HepG2 (cell line): ENCODE measurements around the gene EXOC6B. TPM values are rescaled to one million over a fixed set of nuclear protein-coding genes. Genes with fewer than 3 reads are reported as not detected.

ENCODE experiments used
- ATAC-seq: fragments of 200-7000 bp; cut with Tn5 transposase; 3 replicates; pipeline ENCODE4 v1.9.1; 2020; ENCODE audit warnings: mild to moderate bottlenecking, moderate library complexity
- BruUV-seq: library from RNA; stranded (reverse); fragments of 400-500 nt; replicated peaks from 2 replicates; lab custom pipeline; 2021; lab: Mats Ljungman, UMichigan
- CTCF ChIA-PET: fragments of 300-600 bp; formaldehyde crosslinking; extraction: SDS; loops from one replicate; lab custom pipeline; 2021; ENCODE audit warnings: low total read pairs, inconsistent platforms, low intra/inter-chr PET ratio; lab: Yijun Ruan, JAX
- POLR2A ChIA-PET: fragments of 350-600 bp; sonication (Branson Sonifier 250); formaldehyde crosslinking; loops from one replicate; lab custom pipeline; 2020; ENCODE audit warnings: antibody characterized with exemption, inconsistent platforms; lab: Yijun Ruan, JAX
- DNase-seq: peaks from one replicate; pipeline ENCODE4 v3.0.0-alpha.2; 2015; ENCODE audit warnings: low spot score
- FAIRE-seq: peaks from 3 replicates; lab custom pipeline; 2011; peaks lifted over from hg19 to GRCh38; lab: Jason Lieb, UNC
- H2AFZ ChIP-seq: one replicate; pipeline ENCODE4 v1.6.1; 2011; ENCODE audit warnings: low read length, inconsistent platforms
- H3K27ac ChIP-seq: fragments of 300-600 bp; 3 replicates; pipeline ENCODE4 v1.8.0; 2011; ENCODE audit warnings: mixed run types, mild to moderate bottlenecking, mixed read lengths, low read length, inconsistent platforms; ENCODE audit not compliant: insufficient read depth; ENCODE audit errors: extremely low read length
- H3K27me3 ChIP-seq, 2 experiments: fragments of 200-600 bp in 1 of 2; 2 replicates in 1 of 2; 3 replicates in 1 of 2; pipeline versions ENCODE4 v1.6.0 to v1.8.0; 2011; ENCODE audit warnings: low read length in 2 of 2, mild to moderate bottlenecking in 2 of 2, moderate library complexity in 2 of 2, inconsistent platforms in 1 of 2; ENCODE audit not compliant: insufficient read depth in 2 of 2, control insufficient read depth in 1 of 2
- H3K36me3 ChIP-seq, 2 experiments: fragments of 200-600 bp in 1 of 2; replicated peaks in 1 of 2; 2 replicates in 1 of 2; 3 replicates in 1 of 2; pipeline versions ENCODE4 v1.5.1 to v1.8.0; 2011; ENCODE audit warnings: low read length in 2 of 2, inconsistent platforms in 1 of 2; ENCODE audit not compliant: insufficient read depth in 2 of 2, control insufficient read depth in 1 of 2
- H3K4me1 ChIP-seq: 2 replicates; pipeline ENCODE4 v1.5.1; 2012; ENCODE audit warnings: low read length, inconsistent platforms; ENCODE audit not compliant: insufficient read depth
- H3K4me2 ChIP-seq: 2 replicates; pipeline ENCODE4 v1.6.0; 2011; ENCODE audit warnings: low read depth, low read length, inconsistent platforms
- H3K4me3 ChIP-seq, 3 experiments: fragments of 200-600 bp in 1 of 3; sonication (generic), shearing (Covaris generic) in 1 of 3; replicated peaks in 1 of 3; 2 replicates each; pipeline ENCODE4 v1.5.1; 2011 to 2016; ENCODE audit warnings: low read length in 3 of 3, inconsistent platforms in 2 of 3, low read depth in 2 of 3, mild to moderate bottlenecking in 2 of 3, control low read depth in 1 of 3, mixed read lengths in 1 of 3; ENCODE audit not compliant: insufficient read depth in 1 of 3
- H3K79me2 ChIP-seq: one replicate; pipeline ENCODE4 v1.6.1; 2011; ENCODE audit warnings: low read length, inconsistent platforms; ENCODE audit not compliant: insufficient read depth
- H3K9ac ChIP-seq: 2 replicates; pipeline ENCODE4 v1.6.0; 2011; ENCODE audit warnings: mild to moderate bottlenecking, low read depth, low read length, inconsistent platforms; ENCODE audit not compliant: insufficient read depth
- H3K9me3 ChIP-seq: 2 replicates; pipeline ENCODE4 v1.5.1; 2012; ENCODE audit warnings: mild to moderate bottlenecking, low read length
- H4K20me1 ChIP-seq: 2 replicates; pipeline ENCODE4 v1.6.0; 2011; ENCODE audit warnings: inconsistent platforms, mild to moderate bottlenecking, low read length, moderate library complexity; ENCODE audit not compliant: insufficient read depth
- CEBPB ChIP-seq: IDR thresholded peaks from 2 replicates; pipeline ENCODE4 v1.6.1; 2011; ENCODE audit warnings: low read depth, low read length, improper control_type of control experiment, borderline replicate concordance
- ELF1 ChIP-seq: sonication (generic); formaldehyde crosslinking; IDR thresholded peaks from 2 replicates; pipeline ENCODE4 v1.4.0; 2020; ENCODE audit warnings: missing genetic modification reagents
- KDM5B ChIP-seq: sonication (generic); formaldehyde crosslinking; IDR thresholded peaks from 2 replicates; pipeline ENCODE4 v1.4.0; 2020; ENCODE audit warnings: missing genetic modification reagents, mild to moderate bottlenecking, borderline replicate concordance
- MAFF ChIP-seq: IDR thresholded peaks from 2 replicates; pipeline ENCODE4 v1.6.1; 2011; ENCODE audit warnings: low read depth, low read length, improper control_type of control experiment
- NFATC3 ChIP-seq: sonication (generic); formaldehyde crosslinking; IDR thresholded peaks from 2 replicates; pipeline ENCODE4 v1.5.1; 2020; ENCODE audit warnings: mild to moderate bottlenecking, missing genetic modification reagents
- PHB2 ChIP-seq: fragments of 450-650 bp; IDR thresholded peaks from 2 replicates; pipeline ENCODE4 v1.6.1; 2018; ENCODE audit not compliant: partially characterized antibody
- POLR2A ChIP-seq, 2 experiments: IDR thresholded peaks; 2 replicates each; pipeline ENCODE4 v1.6.1; 2011; ENCODE audit warnings: low read depth in 2 of 2, low read length in 2 of 2, mild to moderate bottlenecking in 1 of 2, moderate library complexity in 1 of 2; ENCODE audit not compliant: insufficient read depth in 1 of 2
- SNAPC2 ChIP-seq: sonication (generic); formaldehyde crosslinking; IDR thresholded peaks from 2 replicates; pipeline ENCODE4 v1.8.1; 2022; ENCODE audit warnings: mild to moderate bottlenecking, missing genetic modification reagents
- ZNF256 ChIP-seq: sonication (generic); formaldehyde crosslinking; conservative IDR thresholded peaks from 2 replicates; pipeline ENCODE4 v1.4.0; 2020; ENCODE audit warnings: missing genetic modification reagents
- ZNF260 ChIP-seq: sonication (generic); formaldehyde crosslinking; IDR thresholded peaks from 2 replicates; pipeline ENCODE4 v1.4.0; 2020; ENCODE audit warnings: missing genetic modification reagents, low read depth, mild to moderate bottlenecking, borderline replicate concordance
- ZNF317 ChIP-seq: sonication (generic); formaldehyde crosslinking; IDR thresholded peaks from 2 replicates; pipeline ENCODE4 v1.5.0; 2020; ENCODE audit warnings: mild to moderate bottlenecking, missing genetic modification reagents
- ZSCAN29 ChIP-seq: sonication (generic); formaldehyde crosslinking; conservative IDR thresholded peaks from 2 replicates; pipeline ENCODE4 v1.4.0; 2020; ENCODE audit warnings: mild to moderate bottlenecking, missing genetic modification reagents
- WGBS: methylation state at CpG from one replicate; pipeline ENCODE4 v1.1.6; 2017; ENCODE audit warnings: low lambda C conversion rate; 5-methylcytosine and 5-hydroxymethylcytosine counted together
- in situ Hi-C: cut with HindIII; loops from 2 replicates; pipeline ENCODE4 v1.10.0; 2017; ENCODE audit warnings: low pct_unique_long_range_greater_than_20kb; ENCODE audit not compliant: extremely low pct_ligation_motif_present
- intact Hi-C: fragments of 100-400 bp; cut with micrococcal nuclease; formaldehyde crosslinking; loops from one replicate; pipeline ENCODE4 v1.10.0; 2022; ENCODE audit not compliant: unreplicated experiment
- polyA plus RNA-seq, 8 experiments: library from polyadenylated mRNA; depleted of rRNA in 3 of 8; stranded (reverse) in 7 of 8; unstranded in 1 of 8; fragments of >200 nt; fragmentation: Illumina TruSeq in 4 of 8; extraction: Trizol in 4 of 8; gene quantifications; 2 replicates each; pipeline versions ENCODE4 v1.2.1 to v1.2.3, GENCODE V29; 2011 to 2016; ENCODE audit warnings: low read depth in 4 of 8, missing spikeins in 1 of 8, mixed read lengths in 1 of 8; ENCODE audit not compliant: insufficient read depth in 1 of 8
- total RNA-seq, 5 experiments: library from RNA; depleted of rRNA; stranded (reverse); fragments of >200 nt; fragmentation: Illumina TruSeq; extraction: Trizol; gene quantifications; 2 replicates each; pipeline ENCODE4 v1.2.3, GENCODE V29; 2016; ENCODE audit warnings: low read depth in 1 of 5
- TF ChIP-seq, protein P1 (sequence below): fragments of 450-650 bp; IDR thresholded peaks from 2 replicates; pipeline ENCODE4 v1.6.1; 2017; ENCODE audit warnings: mild to moderate bottlenecking
- TF ChIP-seq, protein P2 (sequence below): sonication (generic); formaldehyde crosslinking; IDR thresholded peaks from 2 replicates; pipeline ENCODE4 v1.4.0; 2020; ENCODE audit warnings: mild to moderate bottlenecking, low read depth, missing genetic modification reagents

EXOC6B gene
- total and polyA plus RNA-seq, 2 of the 13 experiments (the other 11 are each of a cell fraction or from before 2014, with no cell fraction given), result 9.1 to 15.9 TPM

GRCh38 chr2:72173640-72174321, 652.1 kb downstream of the EXOC6B start:
- Histone ChIP-seq H3K36me3 (peaks cover 2 to 15% of the 10 kb centered on the region in 2 experiments; a peak in 2 of 5 replicates), H2AFZ (no peak overlapping the region), H3K27ac (no peak overlapping the region), H3K4me3 (no peak overlapping the region), H3K9me3 (no peaks in the 10 kb centered on the region), H3K9ac (no peak overlapping the region), H3K27me3 (no peaks in the 10 kb centered on the region), H3K4me1 (no peaks in the 10 kb centered on the region), H4K20me1 (no peaks in the 10 kb centered on the region), H3K4me2 (no peak overlapping the region), H3K79me2 (no peaks in the 10 kb centered on the region)
- CTCF ChIA-PET, result no interaction called here
- 79% methylated on average over 8 of the region's 8 CpGs for WGBS
- in situ Hi-C loops, result no loop called here
- BruUV-seq, result no TSS peak
- intact Hi-C loops, result no loop called here
- POLR2A ChIA-PET, result no interaction called here
- TF ChIP-seq PHB2 (no peak), CEBPB (no peak), POLR2A (IDR thresholded peaks at IDR 0.05; ENCODE audit: insufficient read depth in 1 of 2, low read depth in 2 of 2, low read length in 2 of 2) (no peak), SNAPC2 (CRISPR knock-in tag) (no peak), ZNF317 (no peak), NFATC3 (CRISPR knock-in tag) (no peak), KDM5B (CRISPR knock-in tag) (no peak), ZSCAN29 (CRISPR knock-in tag) (no peak), MAFF (no peak), ZNF256 (CRISPR knock-in tag) (no peak), ELF1 (CRISPR knock-in tag) (no peak), ZNF260 (CRISPR knock-in tag) (no peak)
- TF ChIP-seq, protein P1, sequence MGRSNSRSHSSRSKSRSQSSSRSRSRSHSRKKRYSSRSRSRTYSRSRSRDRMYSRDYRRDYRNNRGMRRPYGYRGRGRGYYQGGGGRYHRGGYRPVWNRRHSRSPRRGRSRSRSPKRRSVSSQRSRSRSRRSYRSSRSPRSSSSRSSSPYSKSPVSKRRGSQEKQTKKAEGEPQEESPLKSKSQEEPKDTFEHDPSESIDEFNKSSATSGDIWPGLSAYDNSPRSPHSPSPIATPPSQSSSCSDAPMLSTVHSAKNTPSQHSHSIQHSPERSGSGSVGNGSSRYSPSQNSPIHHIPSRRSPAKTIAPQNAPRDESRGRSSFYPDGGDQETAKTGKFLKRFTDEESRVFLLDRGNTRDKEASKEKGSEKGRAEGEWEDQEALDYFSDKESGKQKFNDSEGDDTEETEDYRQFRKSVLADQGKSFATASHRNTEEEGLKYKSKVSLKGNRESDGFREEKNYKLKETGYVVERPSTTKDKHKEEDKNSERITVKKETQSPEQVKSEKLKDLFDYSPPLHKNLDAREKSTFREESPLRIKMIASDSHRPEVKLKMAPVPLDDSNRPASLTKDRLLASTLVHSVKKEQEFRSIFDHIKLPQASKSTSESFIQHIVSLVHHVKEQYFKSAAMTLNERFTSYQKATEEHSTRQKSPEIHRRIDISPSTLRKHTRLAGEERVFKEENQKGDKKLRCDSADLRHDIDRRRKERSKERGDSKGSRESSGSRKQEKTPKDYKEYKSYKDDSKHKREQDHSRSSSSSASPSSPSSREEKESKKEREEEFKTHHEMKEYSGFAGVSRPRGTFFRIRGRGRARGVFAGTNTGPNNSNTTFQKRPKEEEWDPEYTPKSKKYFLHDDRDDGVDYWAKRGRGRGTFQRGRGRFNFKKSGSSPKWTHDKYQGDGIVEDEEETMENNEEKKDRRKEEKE, result no peak
- TF ChIP-seq, protein P2, sequence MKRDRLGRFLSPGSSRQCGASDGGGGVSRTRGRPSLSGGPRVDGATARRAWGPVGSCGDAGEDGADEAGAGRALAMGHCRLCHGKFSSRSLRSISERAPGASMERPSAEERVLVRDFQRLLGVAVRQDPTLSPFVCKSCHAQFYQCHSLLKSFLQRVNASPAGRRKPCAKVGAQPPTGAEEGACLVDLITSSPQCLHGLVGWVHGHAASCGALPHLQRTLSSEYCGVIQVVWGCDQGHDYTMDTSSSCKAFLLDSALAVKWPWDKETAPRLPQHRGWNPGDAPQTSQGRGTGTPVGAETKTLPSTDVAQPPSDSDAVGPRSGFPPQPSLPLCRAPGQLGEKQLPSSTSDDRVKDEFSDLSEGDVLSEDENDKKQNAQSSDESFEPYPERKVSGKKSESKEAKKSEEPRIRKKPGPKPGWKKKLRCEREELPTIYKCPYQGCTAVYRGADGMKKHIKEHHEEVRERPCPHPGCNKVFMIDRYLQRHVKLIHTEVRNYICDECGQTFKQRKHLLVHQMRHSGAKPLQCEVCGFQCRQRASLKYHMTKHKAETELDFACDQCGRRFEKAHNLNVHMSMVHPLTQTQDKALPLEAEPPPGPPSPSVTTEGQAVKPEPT (CRISPR knock-in tag), result no peak
- no peak for DNase-seq
- no peak for ATAC-seq
- no peak for FAIRE-seq
